GM06990 (cell line): ENCODE data around the gene MOCOS.

Source experiments
- DNase-seq: peaks from one replicate; pipeline ENCODE4 v3.0.0-alpha.2; 2011; ENCODE audit not compliant: insufficient read length; ENCODE audit errors: extremely low read depth
- H3K27me3 ChIP-seq: replicated peaks from 2 replicates; pipeline ENCODE4 v1.6.0; 2011; ENCODE audit warnings: low read length; ENCODE audit not compliant: control insufficient read depth, insufficient read depth
- H3K36me3 ChIP-seq: 2 replicates; pipeline ENCODE4 v1.5.1; 2011; ENCODE audit warnings: low read length; ENCODE audit not compliant: control insufficient read depth, insufficient read depth
- H3K4me3 ChIP-seq: replicated peaks from 2 replicates; pipeline ENCODE4 v1.5.1; 2011; ENCODE audit warnings: low read depth, mild to moderate bottlenecking, control low read depth, low read length
- TF ChIP-seq, protein P1 (sequence below): IDR thresholded peaks from 2 replicates; pipeline ENCODE4 v1.5.1; 2011; ENCODE audit warnings: low read length, control low read depth, mild to moderate bottlenecking, inconsistent platforms; ENCODE audit not compliant: insufficient read depth, poor library complexity, severe bottlenecking

The MOCOS gene

DNA sequence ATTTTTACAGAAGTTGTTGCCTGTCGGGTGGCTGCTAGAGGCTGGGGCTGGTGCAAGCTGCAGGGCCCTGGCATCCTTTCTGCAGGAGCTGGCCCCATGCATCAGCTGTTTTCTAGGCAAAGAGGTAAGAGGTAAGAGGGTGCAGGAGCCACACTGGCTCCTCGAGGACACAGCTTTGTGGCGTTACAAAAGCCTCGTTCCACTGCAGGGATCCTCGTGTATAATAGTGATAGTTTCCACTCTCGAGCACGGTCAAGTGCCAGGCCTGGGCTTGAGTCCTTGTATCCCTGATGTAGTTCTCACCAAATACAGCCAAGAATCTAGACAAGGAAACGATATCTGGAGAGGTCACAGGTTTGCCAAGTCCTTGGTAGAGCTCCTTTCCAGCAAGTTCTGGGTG, 77.0 kb downstream of the MOCOS start:
- TF ChIP-seq, protein P1, sequence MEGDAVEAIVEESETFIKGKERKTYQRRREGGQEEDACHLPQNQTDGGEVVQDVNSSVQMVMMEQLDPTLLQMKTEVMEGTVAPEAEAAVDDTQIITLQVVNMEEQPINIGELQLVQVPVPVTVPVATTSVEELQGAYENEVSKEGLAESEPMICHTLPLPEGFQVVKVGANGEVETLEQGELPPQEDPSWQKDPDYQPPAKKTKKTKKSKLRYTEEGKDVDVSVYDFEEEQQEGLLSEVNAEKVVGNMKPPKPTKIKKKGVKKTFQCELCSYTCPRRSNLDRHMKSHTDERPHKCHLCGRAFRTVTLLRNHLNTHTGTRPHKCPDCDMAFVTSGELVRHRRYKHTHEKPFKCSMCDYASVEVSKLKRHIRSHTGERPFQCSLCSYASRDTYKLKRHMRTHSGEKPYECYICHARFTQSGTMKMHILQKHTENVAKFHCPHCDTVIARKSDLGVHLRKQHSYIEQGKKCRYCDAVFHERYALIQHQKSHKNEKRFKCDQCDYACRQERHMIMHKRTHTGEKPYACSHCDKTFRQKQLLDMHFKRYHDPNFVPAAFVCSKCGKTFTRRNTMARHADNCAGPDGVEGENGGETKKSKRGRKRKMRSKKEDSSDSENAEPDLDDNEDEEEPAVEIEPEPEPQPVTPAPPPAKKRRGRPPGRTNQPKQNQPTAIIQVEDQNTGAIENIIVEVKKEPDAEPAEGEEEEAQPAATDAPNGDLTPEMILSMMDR = no peak
- Histone ChIP-seq H3K36me3 (no peaks in the 10 kb centered on the region), H3K27me3 (no peaks in the 10 kb centered on the region), H3K4me3 (no peak overlapping the region)
- no peak for DNase-seq

DNA sequence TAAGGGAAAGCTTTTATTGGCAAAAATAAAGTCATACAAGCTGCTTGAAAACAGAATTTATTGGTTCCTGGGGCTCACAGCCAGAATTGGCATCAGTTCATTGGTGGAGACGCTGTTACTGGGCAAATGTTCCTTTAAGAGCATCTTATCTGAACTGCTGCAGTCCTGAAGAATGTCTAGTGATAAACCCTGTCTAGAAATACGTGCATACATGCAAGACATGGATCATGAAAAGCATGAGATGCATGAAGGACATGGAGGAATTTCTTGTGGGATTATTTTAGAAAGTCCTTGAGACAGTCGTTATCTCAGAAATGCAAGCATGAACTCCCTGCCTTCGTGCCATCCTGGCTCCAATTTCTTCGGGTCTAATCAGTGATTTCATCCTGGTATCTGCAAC, 77.7 kb downstream of the MOCOS start:
- no peak overlapping the region for H3K4me3 ChIP-seq
- TF ChIP-seq, protein P1 = no peak
- DNase-seq = no peak
- H3K27me3 ChIP-seq = no peaks in the 10 kb centered on the region
- no peaks in the 10 kb centered on the region for H3K36me3 ChIP-seq

DNA sequence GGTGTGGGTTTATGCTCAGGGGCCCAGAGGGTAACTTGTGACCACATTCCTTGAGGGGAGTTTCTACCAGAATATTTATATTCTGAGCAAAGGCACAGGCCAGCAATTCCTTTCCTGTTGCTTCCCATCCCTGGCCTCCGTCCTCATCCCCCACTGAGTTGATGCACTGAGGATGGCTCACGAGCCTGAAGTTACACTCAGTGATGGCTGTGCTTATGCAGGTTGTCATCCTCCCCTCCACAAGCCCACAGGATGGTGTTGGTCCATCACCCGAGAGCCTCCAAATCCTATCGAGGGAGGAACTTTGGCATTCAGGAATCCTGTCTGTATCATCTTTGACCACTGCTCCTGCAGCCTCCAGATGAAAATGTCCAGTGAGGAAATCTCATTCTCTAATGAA, 81.9 kb downstream of the MOCOS start:
- TF ChIP-seq, protein P1 = no peak
- H3K4me3 ChIP-seq = no peak overlapping the region
- DNase-seq = no peak
- no peaks in the 10 kb centered on the region for H3K27me3 ChIP-seq
- H3K36me3 ChIP-seq = no peaks in the 10 kb centered on the region

DNA sequence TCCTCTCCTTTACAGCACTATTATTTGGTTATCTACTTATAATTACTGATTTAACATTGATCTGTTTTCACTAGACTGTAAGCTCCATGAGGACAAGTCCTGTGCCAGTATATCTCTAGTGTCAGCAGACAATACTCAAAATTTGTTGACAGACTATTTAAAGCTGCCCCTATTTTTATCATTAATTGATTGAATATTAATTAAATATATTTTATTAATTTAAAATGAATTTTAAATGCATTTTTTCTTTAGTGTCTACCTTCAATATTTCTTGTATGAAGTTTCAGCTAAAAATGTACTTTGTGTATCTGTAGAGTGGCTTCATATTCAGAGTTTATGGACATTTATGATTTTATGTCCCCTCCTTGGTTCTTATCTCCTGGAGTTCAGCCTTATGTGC, 83.9 kb downstream of the MOCOS start:
- no peaks in the 10 kb centered on the region for H3K27me3 ChIP-seq
- no peak overlapping the region for H3K4me3 ChIP-seq
- no peak for DNase-seq
- TF ChIP-seq, protein P1 = no peak
- H3K36me3 ChIP-seq = no peaks in the 10 kb centered on the region

DNA sequence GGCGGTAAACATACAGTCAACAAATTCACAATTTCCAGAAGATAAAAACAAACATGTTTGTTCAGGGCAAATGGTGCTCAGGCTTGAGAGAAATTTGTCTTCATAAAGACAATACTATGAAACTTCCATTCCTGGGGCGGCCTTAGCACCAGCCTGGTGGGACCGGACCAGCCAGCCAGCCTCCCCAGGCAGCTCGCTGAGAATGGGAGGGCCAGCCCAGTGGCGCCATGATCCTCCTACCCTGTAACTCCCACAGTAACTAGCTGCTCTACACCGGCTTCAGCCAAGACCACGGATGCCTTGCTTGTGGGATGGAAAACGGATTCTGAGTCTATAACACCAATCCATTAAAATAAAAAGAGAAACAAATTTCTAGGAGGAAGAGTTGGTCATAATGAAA, 86.0 kb downstream of the MOCOS start:
- H3K36me3 ChIP-seq = no peaks in the 10 kb centered on the region
- TF ChIP-seq, protein P1 = no peak
- H3K27me3 ChIP-seq = no peaks in the 10 kb centered on the region
- no peak for DNase-seq
- no peak overlapping the region for H3K4me3 ChIP-seq

DNA sequence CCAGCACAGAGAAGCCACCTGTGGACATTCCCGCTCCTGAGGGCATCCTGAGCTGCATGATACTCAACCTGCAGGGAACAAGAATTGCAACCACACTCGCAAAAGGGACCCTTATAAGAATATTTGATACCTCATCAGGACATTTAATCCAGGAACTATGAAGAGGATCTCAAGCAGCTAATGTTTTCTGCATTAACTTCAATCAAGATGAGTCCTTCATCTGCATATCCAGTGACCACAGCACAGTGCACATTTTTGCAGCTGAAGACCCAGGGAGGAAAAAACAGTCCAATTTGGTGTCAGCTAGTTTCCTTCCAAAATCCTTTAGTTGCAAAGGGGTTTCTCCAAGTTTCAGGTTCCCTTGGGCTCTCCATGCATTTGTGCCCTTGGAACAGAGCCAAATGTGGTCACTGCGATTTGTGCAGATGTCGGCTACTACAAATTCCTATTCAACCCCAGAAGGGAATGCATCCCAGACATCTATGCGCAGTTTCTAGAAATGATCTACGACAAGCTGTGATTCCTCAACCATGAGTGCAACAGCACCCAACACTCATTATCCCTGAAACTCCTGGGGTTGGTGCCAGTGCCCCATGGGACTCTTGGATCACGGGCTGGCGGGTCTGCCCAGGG, 86.9 kb downstream of the MOCOS start:
- Histone ChIP-seq H3K4me3 (no peak overlapping the region), H3K27me3 (no peaks in the 10 kb centered on the region), H3K36me3 (no peaks in the 10 kb centered on the region)
- TF ChIP-seq, protein P1 = no peak
- DNase-seq = no peak
